RWPE2 (cell line): ENCODE results near the gene SSBP1.

Source experiments
- ATAC-seq: fragments of 200-7000 bp; cut with Tn5 transposase; 3 replicates; pipeline ENCODE4 v1.9.1; 2021; ENCODE audit warnings: low read depth
- DNase-seq: peaks from one replicate; pipeline ENCODE4 v3.0.0-alpha.2; 2020; ENCODE audit warnings: low spot score
- H3K27ac ChIP-seq: fragments of 450-650 bp; 2 replicates; pipeline ENCODE4 v1.5.1; 2017; ENCODE audit warnings: mild to moderate bottlenecking; ENCODE audit not compliant: poor library complexity, severe bottlenecking
- H3K27me3 ChIP-seq: fragments of 250-450 bp; sonication (Bioruptor Pico); 2 replicates; pipeline ENCODE4 v1.5.1; 2021; ENCODE audit warnings: mild to moderate bottlenecking, moderate library complexity; ENCODE audit not compliant: insufficient read depth, poor library complexity, severe bottlenecking
- H3K36me3 ChIP-seq: fragments of 250-450 bp; sonication (Bioruptor Pico); 2 replicates; pipeline ENCODE4 v1.5.1; 2020; ENCODE audit warnings: low read depth, mild to moderate bottlenecking, moderate library complexity
- H3K4me1 ChIP-seq: fragments of 250-450 bp; sonication (Bioruptor Pico); 2 replicates; pipeline ENCODE4 v1.5.1; 2021; ENCODE audit warnings: mild to moderate bottlenecking, moderate library complexity; ENCODE audit not compliant: insufficient read depth, poor library complexity, severe bottlenecking
- H3K4me3 ChIP-seq: fragments of 250-450 bp; sonication (Bioruptor Pico); 2 replicates; pipeline ENCODE4 v1.5.1; 2021; ENCODE audit warnings: mild to moderate bottlenecking, moderate library complexity; ENCODE audit not compliant: severe bottlenecking
- H3K9me3 ChIP-seq: fragments of 250-450 bp; sonication (Bioruptor Pico); 2 replicates; pipeline ENCODE4 v1.5.1; 2021; ENCODE audit warnings: mild to moderate bottlenecking, moderate library complexity; ENCODE audit not compliant: severe bottlenecking
- CTCF ChIP-seq: fragments of 450-650 bp; IDR thresholded peaks from one replicate; pipeline ENCODE4 v1.5.1; 2017; ENCODE audit warnings: mild to moderate bottlenecking, moderate library complexity; ENCODE audit not compliant: poor library complexity, severe bottlenecking

The SSBP1 gene

GRCh38 chr7:141714571-141714970, 23.6 kb upstream of the SSBP1 start:
- H3K4me3 ChIP-seq, result no peak overlapping the region
- H3K36me3 ChIP-seq, result no peaks in the 10 kb centered on the region
- H3K27ac ChIP-seq, result no peak overlapping the region
- DNase-seq (no peak), ATAC-seq (no peak)
- H3K4me1 ChIP-seq, result no peaks in the 10 kb centered on the region
- no peak for TF ChIP-seq CTCF
- H3K9me3 ChIP-seq, result no peaks in the 10 kb centered on the region
- no peaks in the 10 kb centered on the region for H3K27me3 ChIP-seq

GRCh38 chr7:141715018-141715417, 23.1 kb upstream of the SSBP1 start:
- no peak for DNase-seq
- H3K36me3 ChIP-seq, result no peaks in the 10 kb centered on the region
- no peak for TF ChIP-seq CTCF

GRCh38 chr7:141715794-141716689, 22.1 kb upstream of the SSBP1 start:
- Histone ChIP-seq H3K4me3 (no peak overlapping the region), H3K4me1 (no peaks in the 10 kb centered on the region), H3K27me3 (no peaks in the 10 kb centered on the region), H3K36me3 (no peaks in the 10 kb centered on the region), H3K27ac (no peak overlapping the region), H3K9me3 (no peaks in the 10 kb centered on the region)
- TF ChIP-seq CTCF, result no peak
- no peak for ATAC-seq
- no peak for DNase-seq

More at GRCh38 chr7:141715018-141715417, 23.1 kb upstream of the SSBP1 start:
- no peak for ATAC-seq
- H3K4me1 ChIP-seq, result no peaks in the 10 kb centered on the region
- H3K9me3 ChIP-seq, result no peaks in the 10 kb centered on the region
- H3K4me3 ChIP-seq, result no peak overlapping the region
- H3K27me3 ChIP-seq, result no peaks in the 10 kb centered on the region
- H3K27ac ChIP-seq, result no peak overlapping the region

GRCh38 chr7:141717450-141717849, 20.7 kb upstream of the SSBP1 start:
- TF ChIP-seq CTCF, result no peak
- ATAC-seq, result no peak
- no peaks in the 10 kb centered on the region for H3K36me3 ChIP-seq
- no peak overlapping the region for H3K27ac ChIP-seq
- H3K27me3 ChIP-seq, result no peaks in the 10 kb centered on the region
- H3K4me1 ChIP-seq, result no peaks in the 10 kb centered on the region
- no peak for DNase-seq
- H3K9me3 ChIP-seq, result no peaks in the 10 kb centered on the region
- no peak overlapping the region for H3K4me3 ChIP-seq

GRCh38 chr7:141722529-141722928, 15.6 kb upstream of the SSBP1 start:
- ATAC-seq (no peak), DNase-seq (no peak)
- no peaks in the 10 kb centered on the region for H3K9me3 ChIP-seq
- no peak overlapping the region for H3K27ac ChIP-seq
- no peak overlapping the region for H3K4me3 ChIP-seq
- no peaks in the 10 kb centered on the region for H3K4me1 ChIP-seq
- no peak for TF ChIP-seq CTCF
- no peaks in the 10 kb centered on the region for H3K27me3 ChIP-seq
- H3K36me3 ChIP-seq, result no peaks in the 10 kb centered on the region
